HEK293 (cell line): Measurements from ENCODE around the gene OAT.

Experiments
- MYNN ChIP-seq: fragments of 450-650 bp; formaldehyde crosslinking; IDR thresholded peaks from 2 replicates; pipeline ENCODE4 v1.5.1; 2016; ENCODE audit warnings: missing biosample characterization, missing genetic modification characterization, borderline replicate concordance
- OSR2 ChIP-seq: fragments of 450-650 bp; formaldehyde crosslinking; IDR thresholded peaks from 2 replicates; pipeline ENCODE4 v1.5.1; 2016; ENCODE audit warnings: missing biosample characterization, missing genetic modification characterization
- TRIM28 ChIP-seq: IDR thresholded peaks from 2 replicates; pipeline ENCODE4 v1.6.1; 2011; ENCODE audit warnings: low read length, control low read depth, borderline replicate concordance
- ZNF350 ChIP-seq: fragments of 450-650 bp; formaldehyde crosslinking; IDR thresholded peaks from 2 replicates; pipeline ENCODE4 v1.5.0; 2017; ENCODE audit warnings: missing biosample characterization, mild to moderate bottlenecking, missing genetic modification characterization
- ZNF423 ChIP-seq: fragments of 450-650 bp; formaldehyde crosslinking; IDR thresholded peaks from 2 replicates; pipeline ENCODE4 v1.5.1; 2016; ENCODE audit warnings: missing biosample characterization, missing genetic modification characterization
- ZNF555 ChIP-seq: fragments of 450-650 bp; formaldehyde crosslinking; conservative IDR thresholded peaks from 2 replicates; pipeline ENCODE4 v1.5.1; 2017; ENCODE audit warnings: missing biosample characterization, mild to moderate bottlenecking, missing genetic modification characterization, inconsistent platforms
- ZNF558 ChIP-seq: fragments of 450-650 bp; formaldehyde crosslinking; IDR thresholded peaks from 2 replicates; pipeline ENCODE4 v1.5.1; 2016; ENCODE audit warnings: missing biosample characterization, missing genetic modification characterization
- ZNF560 ChIP-seq: fragments of 450-650 bp; formaldehyde crosslinking; IDR thresholded peaks from 2 replicates; pipeline ENCODE4 v1.5.1; 2017; ENCODE audit warnings: missing biosample characterization, missing genetic modification characterization, borderline replicate concordance
- ZNF658 ChIP-seq: fragments of 450-650 bp; formaldehyde crosslinking; IDR thresholded peaks from 2 replicates; pipeline ENCODE4; 2016; ENCODE audit warnings: missing biosample characterization, missing genetic modification characterization
- TF ChIP-seq, protein P1 (sequence below): fragments of 450-650 bp; formaldehyde crosslinking; IDR thresholded peaks from 2 replicates; pipeline ENCODE4 v1.5.1; 2016; ENCODE audit warnings: missing biosample characterization, missing genetic modification characterization
- TF ChIP-seq, protein P2 (sequence below): fragments of 450-650 bp; formaldehyde crosslinking; IDR thresholded peaks from 2 replicates; pipeline ENCODE4 v1.5.0; 2017; ENCODE audit warnings: missing biosample characterization, missing genetic modification characterization, borderline replicate concordance
- TF ChIP-seq, protein P3 (sequence below): fragments of 450-650 bp; formaldehyde crosslinking; IDR thresholded peaks from 2 replicates; pipeline ENCODE4 v1.5.1; 2016; ENCODE audit warnings: missing biosample characterization, missing genetic modification characterization, borderline replicate concordance
- TF ChIP-seq, protein P4 (sequence below): fragments of 450-650 bp; formaldehyde crosslinking; IDR thresholded peaks from 2 replicates; pipeline ENCODE4 v1.5.1; 2017; ENCODE audit warnings: missing biosample characterization, missing genetic modification characterization
- TF ChIP-seq, protein P5 (sequence below): fragments of 450-650 bp; formaldehyde crosslinking; IDR thresholded peaks from 2 replicates; pipeline ENCODE4 v1.5.1; 2016; ENCODE audit warnings: missing biosample characterization, missing genetic modification characterization
- TF ChIP-seq, protein P6 (sequence below): fragments of 450-650 bp; IDR thresholded peaks from 2 replicates; pipeline ENCODE4 v1.5.1; 2018; ENCODE audit warnings: missing biosample characterization, missing genetic modification characterization
- TF ChIP-seq, protein P7 (sequence below): fragments of 450-650 bp; formaldehyde crosslinking; IDR thresholded peaks from 2 replicates; pipeline ENCODE4 v1.5.1; 2016; ENCODE audit warnings: missing biosample characterization, missing genetic modification characterization, low read depth
- TF ChIP-seq, protein P8 (sequence below): fragments of 450-650 bp; formaldehyde crosslinking; conservative IDR thresholded peaks from 2 replicates; pipeline ENCODE4 v1.5.1; 2016; ENCODE audit warnings: low read depth, missing biosample characterization, missing genetic modification characterization

Gene OAT

DNA sequence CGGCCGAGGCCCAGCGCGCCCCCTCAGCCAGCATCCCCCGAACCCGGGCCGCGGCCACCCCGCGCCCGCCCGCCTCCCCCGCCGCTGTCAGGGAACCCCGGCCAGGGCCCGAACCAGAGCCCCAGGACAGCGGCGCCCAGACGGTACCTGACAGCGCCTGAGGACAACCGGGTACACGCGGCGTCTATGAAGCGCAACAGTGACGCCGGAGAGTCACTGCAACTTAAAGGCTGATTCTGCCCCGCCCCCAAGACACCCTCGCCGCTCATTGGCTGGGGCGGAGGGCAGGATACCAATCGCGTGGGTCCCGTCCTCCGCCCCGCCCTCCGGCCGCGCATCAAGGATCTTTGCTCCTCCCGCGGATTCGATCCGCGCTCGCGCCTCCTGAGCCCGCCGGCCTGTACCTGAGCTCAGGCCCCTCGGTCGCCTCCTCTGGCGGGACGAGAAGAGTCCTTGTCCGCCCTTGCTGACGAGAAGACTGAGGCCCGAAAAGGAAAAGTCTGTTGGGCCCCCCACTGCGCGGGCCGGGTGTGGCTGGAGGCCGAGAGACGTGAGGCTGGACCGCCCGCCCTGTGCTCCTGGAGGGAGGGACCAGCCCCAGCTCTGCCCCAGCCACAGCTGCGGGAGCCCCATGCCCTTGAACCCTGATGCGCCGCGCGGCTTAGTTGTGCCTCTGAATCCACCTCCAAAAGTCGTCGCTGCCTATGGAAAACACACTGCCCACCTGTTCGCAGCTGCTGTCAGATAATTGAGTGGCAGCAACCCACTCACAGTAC lies at the start of gene OAT (continued):
- TF ChIP-seq, protein P1, sequence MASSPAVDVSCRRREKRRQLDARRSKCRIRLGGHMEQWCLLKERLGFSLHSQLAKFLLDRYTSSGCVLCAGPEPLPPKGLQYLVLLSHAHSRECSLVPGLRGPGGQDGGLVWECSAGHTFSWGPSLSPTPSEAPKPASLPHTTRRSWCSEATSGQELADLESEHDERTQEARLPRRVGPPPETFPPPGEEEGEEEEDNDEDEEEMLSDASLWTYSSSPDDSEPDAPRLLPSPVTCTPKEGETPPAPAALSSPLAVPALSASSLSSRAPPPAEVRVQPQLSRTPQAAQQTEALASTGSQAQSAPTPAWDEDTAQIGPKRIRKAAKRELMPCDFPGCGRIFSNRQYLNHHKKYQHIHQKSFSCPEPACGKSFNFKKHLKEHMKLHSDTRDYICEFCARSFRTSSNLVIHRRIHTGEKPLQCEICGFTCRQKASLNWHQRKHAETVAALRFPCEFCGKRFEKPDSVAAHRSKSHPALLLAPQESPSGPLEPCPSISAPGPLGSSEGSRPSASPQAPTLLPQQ (tag by site-specific recombination): no peak; the same call in 1 of the 2 replicates
- TF ChIP-seq, protein P2, sequence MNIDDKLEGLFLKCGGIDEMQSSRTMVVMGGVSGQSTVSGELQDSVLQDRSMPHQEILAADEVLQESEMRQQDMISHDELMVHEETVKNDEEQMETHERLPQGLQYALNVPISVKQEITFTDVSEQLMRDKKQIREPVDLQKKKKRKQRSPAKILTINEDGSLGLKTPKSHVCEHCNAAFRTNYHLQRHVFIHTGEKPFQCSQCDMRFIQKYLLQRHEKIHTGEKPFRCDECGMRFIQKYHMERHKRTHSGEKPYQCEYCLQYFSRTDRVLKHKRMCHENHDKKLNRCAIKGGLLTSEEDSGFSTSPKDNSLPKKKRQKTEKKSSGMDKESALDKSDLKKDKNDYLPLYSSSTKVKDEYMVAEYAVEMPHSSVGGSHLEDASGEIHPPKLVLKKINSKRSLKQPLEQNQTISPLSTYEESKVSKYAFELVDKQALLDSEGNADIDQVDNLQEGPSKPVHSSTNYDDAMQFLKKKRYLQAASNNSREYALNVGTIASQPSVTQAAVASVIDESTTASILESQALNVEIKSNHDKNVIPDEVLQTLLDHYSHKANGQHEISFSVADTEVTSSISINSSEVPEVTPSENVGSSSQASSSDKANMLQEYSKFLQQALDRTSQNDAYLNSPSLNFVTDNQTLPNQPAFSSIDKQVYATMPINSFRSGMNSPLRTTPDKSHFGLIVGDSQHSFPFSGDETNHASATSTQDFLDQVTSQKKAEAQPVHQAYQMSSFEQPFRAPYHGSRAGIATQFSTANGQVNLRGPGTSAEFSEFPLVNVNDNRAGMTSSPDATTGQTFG (tag by site-specific recombination): no peak
- TF ChIP-seq, protein P3, sequence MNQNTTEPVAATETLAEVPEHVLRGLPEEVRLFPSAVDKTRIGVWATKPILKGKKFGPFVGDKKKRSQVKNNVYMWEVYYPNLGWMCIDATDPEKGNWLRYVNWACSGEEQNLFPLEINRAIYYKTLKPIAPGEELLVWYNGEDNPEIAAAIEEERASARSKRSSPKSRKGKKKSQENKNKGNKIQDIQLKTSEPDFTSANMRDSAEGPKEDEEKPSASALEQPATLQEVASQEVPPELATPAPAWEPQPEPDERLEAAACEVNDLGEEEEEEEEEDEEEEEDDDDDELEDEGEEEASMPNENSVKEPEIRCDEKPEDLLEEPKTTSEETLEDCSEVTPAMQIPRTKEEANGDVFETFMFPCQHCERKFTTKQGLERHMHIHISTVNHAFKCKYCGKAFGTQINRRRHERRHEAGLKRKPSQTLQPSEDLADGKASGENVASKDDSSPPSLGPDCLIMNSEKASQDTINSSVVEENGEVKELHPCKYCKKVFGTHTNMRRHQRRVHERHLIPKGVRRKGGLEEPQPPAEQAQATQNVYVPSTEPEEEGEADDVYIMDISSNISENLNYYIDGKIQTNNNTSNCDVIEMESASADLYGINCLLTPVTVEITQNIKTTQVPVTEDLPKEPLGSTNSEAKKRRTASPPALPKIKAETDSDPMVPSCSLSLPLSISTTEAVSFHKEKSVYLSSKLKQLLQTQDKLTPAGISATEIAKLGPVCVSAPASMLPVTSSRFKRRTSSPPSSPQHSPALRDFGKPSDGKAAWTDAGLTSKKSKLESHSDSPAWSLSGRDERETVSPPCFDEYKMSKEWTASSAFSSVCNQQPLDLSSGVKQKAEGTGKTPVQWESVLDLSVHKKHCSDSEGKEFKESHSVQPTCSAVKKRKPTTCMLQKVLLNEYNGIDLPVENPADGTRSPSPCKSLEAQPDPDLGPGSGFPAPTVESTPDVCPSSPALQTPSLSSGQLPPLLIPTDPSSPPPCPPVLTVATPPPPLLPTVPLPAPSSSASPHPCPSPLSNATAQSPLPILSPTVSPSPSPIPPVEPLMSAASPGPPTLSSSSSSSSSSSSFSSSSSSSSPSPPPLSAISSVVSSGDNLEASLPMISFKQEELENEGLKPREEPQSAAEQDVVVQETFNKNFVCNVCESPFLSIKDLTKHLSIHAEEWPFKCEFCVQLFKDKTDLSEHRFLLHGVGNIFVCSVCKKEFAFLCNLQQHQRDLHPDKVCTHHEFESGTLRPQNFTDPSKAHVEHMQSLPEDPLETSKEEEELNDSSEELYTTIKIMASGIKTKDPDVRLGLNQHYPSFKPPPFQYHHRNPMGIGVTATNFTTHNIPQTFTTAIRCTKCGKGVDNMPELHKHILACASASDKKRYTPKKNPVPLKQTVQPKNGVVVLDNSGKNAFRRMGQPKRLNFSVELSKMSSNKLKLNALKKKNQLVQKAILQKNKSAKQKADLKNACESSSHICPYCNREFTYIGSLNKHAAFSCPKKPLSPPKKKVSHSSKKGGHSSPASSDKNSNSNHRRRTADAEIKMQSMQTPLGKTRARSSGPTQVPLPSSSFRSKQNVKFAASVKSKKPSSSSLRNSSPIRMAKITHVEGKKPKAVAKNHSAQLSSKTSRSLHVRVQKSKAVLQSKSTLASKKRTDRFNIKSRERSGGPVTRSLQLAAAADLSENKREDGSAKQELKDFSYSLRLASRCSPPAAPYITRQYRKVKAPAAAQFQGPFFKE: no peak
- TF ChIP-seq, protein P4, sequence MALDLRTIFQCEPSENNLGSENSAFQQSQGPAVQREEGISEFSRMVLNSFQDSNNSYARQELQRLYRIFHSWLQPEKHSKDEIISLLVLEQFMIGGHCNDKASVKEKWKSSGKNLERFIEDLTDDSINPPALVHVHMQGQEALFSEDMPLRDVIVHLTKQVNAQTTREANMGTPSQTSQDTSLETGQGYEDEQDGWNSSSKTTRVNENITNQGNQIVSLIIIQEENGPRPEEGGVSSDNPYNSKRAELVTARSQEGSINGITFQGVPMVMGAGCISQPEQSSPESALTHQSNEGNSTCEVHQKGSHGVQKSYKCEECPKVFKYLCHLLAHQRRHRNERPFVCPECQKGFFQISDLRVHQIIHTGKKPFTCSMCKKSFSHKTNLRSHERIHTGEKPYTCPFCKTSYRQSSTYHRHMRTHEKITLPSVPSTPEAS: no peak
- peak; percentile 47; the same call in 1 of the 2 replicates for TF ChIP-seq TRIM28
- no peak for TF ChIP-seq ZNF560 (tag by site-specific recombination)
- TF ChIP-seq OSR2 (tag by site-specific recombination): no peak
- no peak for TF ChIP-seq MYNN (tag by site-specific recombination)
- TF ChIP-seq ZNF658 (tag by site-specific recombination): no peak
- TF ChIP-seq, protein P5, sequence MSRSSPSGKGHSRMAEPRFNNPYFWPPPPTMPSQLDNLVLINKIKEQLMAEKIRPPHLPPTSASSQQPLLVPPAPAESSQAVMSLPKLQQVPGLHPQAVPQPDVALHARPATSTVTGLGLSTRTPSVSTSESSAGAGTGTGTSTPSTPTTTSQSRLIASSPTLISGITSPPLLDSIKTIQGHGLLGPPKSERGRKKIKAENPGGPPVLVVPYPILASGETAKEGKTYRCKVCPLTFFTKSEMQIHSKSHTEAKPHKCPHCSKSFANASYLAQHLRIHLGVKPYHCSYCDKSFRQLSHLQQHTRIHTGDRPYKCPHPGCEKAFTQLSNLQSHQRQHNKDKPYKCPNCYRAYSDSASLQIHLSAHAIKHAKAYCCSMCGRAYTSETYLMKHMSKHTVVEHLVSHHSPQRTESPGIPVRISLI (tag by site-specific recombination): no peak
- no peak for TF ChIP-seq ZNF350 (tag by site-specific recombination)
- no peak for TF ChIP-seq ZNF555 (tag by site-specific recombination)
- TF ChIP-seq, protein P6, sequence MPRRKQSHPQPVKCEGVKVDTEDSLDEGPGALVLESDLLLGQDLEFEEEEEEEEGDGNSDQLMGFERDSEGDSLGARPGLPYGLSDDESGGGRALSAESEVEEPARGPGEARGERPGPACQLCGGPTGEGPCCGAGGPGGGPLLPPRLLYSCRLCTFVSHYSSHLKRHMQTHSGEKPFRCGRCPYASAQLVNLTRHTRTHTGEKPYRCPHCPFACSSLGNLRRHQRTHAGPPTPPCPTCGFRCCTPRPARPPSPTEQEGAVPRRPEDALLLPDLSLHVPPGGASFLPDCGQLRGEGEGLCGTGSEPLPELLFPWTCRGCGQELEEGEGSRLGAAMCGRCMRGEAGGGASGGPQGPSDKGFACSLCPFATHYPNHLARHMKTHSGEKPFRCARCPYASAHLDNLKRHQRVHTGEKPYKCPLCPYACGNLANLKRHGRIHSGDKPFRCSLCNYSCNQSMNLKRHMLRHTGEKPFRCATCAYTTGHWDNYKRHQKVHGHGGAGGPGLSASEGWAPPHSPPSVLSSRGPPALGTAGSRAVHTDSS (tag by site-specific recombination): no peak
- TF ChIP-seq, protein P7, sequence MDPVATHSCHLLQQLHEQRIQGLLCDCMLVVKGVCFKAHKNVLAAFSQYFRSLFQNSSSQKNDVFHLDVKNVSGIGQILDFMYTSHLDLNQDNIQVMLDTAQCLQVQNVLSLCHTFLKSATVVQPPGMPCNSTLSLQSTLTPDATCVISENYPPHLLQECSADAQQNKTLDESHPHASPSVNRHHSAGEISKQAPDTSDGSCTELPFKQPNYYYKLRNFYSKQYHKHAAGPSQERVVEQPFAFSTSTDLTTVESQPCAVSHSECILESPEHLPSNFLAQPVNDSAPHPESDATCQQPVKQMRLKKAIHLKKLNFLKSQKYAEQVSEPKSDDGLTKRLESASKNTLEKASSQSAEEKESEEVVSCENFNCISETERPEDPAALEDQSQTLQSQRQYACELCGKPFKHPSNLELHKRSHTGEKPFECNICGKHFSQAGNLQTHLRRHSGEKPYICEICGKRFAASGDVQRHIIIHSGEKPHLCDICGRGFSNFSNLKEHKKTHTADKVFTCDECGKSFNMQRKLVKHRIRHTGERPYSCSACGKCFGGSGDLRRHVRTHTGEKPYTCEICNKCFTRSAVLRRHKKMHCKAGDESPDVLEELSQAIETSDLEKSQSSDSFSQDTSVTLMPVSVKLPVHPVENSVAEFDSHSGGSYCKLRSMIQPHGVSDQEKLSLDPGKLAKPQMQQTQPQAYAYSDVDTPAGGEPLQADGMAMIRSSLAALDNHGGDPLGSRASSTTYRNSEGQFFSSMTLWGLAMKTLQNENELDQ (tag by site-specific recombination): no peak
- peak; percentile 46; the same call in 1 of the 2 replicates for TF ChIP-seq ZNF423
- TF ChIP-seq ZNF558: no peak
- TF ChIP-seq, protein P8, sequence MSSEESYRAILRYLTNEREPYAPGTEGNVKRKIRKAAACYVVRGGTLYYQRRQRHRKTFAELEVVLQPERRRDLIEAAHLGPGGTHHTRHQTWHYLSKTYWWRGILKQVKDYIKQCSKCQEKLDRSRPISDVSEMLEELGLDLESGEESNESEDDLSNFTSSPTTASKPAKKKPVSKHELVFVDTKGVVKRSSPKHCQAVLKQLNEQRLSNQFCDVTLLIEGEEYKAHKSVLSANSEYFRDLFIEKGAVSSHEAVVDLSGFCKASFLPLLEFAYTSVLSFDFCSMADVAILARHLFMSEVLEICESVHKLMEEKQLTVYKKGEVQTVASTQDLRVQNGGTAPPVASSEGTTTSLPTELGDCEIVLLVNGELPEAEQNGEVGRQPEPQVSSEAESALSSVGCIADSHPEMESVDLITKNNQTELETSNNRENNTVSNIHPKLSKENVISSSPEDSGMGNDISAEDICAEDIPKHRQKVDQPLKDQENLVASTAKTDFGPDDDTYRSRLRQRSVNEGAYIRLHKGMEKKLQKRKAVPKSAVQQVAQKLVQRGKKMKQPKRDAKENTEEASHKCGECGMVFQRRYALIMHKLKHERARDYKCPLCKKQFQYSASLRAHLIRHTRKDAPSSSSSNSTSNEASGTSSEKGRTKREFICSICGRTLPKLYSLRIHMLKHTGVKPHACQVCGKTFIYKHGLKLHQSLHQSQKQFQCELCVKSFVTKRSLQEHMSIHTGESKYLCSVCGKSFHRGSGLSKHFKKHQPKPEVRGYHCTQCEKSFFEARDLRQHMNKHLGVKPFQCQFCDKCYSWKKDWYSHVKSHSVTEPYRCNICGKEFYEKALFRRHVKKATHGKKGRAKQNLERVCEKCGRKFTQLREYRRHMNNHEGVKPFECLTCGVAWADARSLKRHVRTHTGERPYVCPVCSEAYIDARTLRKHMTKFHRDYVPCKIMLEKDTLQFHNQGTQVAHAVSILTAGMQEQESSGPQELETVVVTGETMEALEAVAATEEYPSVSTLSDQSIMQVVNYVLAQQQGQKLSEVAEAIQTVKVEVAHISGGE: 0 out of 2 replicates have a peak, but pooled peaks have one; percentile 39
